SK-N-MC (cell line): ENCODE results near the gene PLD1.
"Not testable (repeated sequence)": the region's sequence is repeated elsewhere in the genome, so short reads cannot be mapped to it uniquely, and the experiment has no call there.

Source experiments
- DNase-seq: peaks from one replicate; pipeline ENCODE4 v3.0.0-alpha.2; 2011; ENCODE audit warnings: low read depth, low spot score
- H3K27ac ChIP-seq: fragments of 200-600 bp; sonication (generic); 2 replicates; pipeline ENCODE4 v1.5.1; 2016; ENCODE audit warnings: mixed run types
- H3K36me3 ChIP-seq: fragments of 200-600 bp; sonication (generic); 2 replicates; pipeline ENCODE4 v1.6.1; 2017; ENCODE audit warnings: antibody characterized with exemption, low read length, mixed read lengths; ENCODE audit not compliant: insufficient read depth
- H3K4me3 ChIP-seq: fragments of 200-600 bp; sonication (generic); 2 replicates; pipeline ENCODE4 v1.5.1; 2016
- H3K9ac ChIP-seq: fragments of 200-600 bp; sonication (generic); 2 replicates; pipeline ENCODE4 v1.8.0; 2017; ENCODE audit warnings: mixed run types, mixed read lengths; ENCODE audit not compliant: insufficient read length
- H3K9me3 ChIP-seq: fragments of 200-600 bp; sonication (generic); 2 replicates; pipeline ENCODE4 v1.6.1; 2017; ENCODE audit warnings: low read depth, mild to moderate bottlenecking, antibody characterized with exemption, low read length, moderate library complexity, mixed read lengths
- EZH2 ChIP-seq: fragments of 200-600 bp; sonication (generic); IDR thresholded peaks from one replicate; pipeline ENCODE4 v1.6.1; 2017; ENCODE audit warnings: antibody characterized with exemption
- FOXP2 ChIP-seq: optimal IDR thresholded peaks from 2 replicates; pipeline ENCODE3; 2011; ENCODE audit warnings: mild to moderate bottlenecking, moderate library complexity; ENCODE audit not compliant: insufficient read depth; ENCODE audit errors: extremely low read length, control extremely low read depth
- POLR2AphosphoS5 ChIP-seq: IDR thresholded peaks from 2 replicates; pipeline ENCODE4 v1.6.1; 2012; ENCODE audit warnings: mild to moderate bottlenecking, low read depth, low read length, borderline replicate concordance

Gene PLD1

GRCh38 chr3:171704002-171704401 is 106.3 kb downstream of the PLD1 start:
- TF ChIP-seq FOXP2 (no peak), EZH2 (no peak), POLR2AphosphoS5 (no peak)
- Histone ChIP-seq H3K4me3 (no peak overlapping the region), H3K36me3 (0 out of 2 replicates have a peak, but pooled peaks cover 5% of the 10 kb centered on the region), H3K27ac (no peak overlapping the region), H3K9ac (no peak overlapping the region), H3K9me3 (no peaks in the 10 kb centered on the region; the same call in 1 of the 2 replicates)
- DNase-seq: no peak

GRCh38 chr3:171703144-171703543 is 107.1 kb downstream of the PLD1 start:
- no peak for TF ChIP-seq FOXP2
- no peak for TF ChIP-seq EZH2
- TF ChIP-seq POLR2AphosphoS5: no peak
- Histone ChIP-seq H3K36me3 (0 out of 2 replicates have a peak, but pooled peaks cover 5% of the 10 kb centered on the region), H3K9ac (no peak overlapping the region), H3K27ac (no peak overlapping the region), H3K9me3 (no peaks in the 10 kb centered on the region; the same call in 1 of the 2 replicates), H3K4me3 (no peak overlapping the region)
- DNase-seq: no peak

GRCh38 chr3:171700653-171701052 is 109.6 kb downstream of the PLD1 start:
- Histone ChIP-seq H3K36me3 (0 out of 2 replicates have a peak, but pooled peaks cover 5% of the 10 kb centered on the region), H3K4me3 (no peak overlapping the region), H3K9ac (no peak overlapping the region), H3K27ac (no peak overlapping the region), H3K9me3 (no peaks in the 10 kb centered on the region; the same call in 1 of the 2 replicates)
- DNase-seq: no peak
- TF ChIP-seq POLR2AphosphoS5 (no peak), EZH2 (no peak), FOXP2 (no peak)

- Histone ChIP-seq H3K36me3 (0 out of 2 replicates have a peak, but pooled peaks cover 5% of the 10 kb centered on the region), H3K9me3 (no peaks in the 10 kb centered on the region; the same call in 1 of the 2 replicates), H3K27ac (no peak overlapping the region), H3K9ac (no peak overlapping the region), H3K4me3 (no peak overlapping the region)
- no peak for TF ChIP-seq EZH2
- no peak for TF ChIP-seq FOXP2
- no peak for TF ChIP-seq POLR2AphosphoS5
- DNase-seq: no peak
These were observed 110.1 kb downstream of the PLD1 start for GRCh38 chr3:171700157-171700556.

GRCh38 chr3:171699601-171700000 is 110.7 kb downstream of the PLD1 start:
- Histone ChIP-seq H3K4me3 (no peak overlapping the region), H3K27ac (peak overlapping the region; percentile 20; the same call in 1 of the 2 replicates), H3K9me3 (no peaks in the 10 kb centered on the region; the same call in 1 of the 2 replicates), H3K36me3 (0 out of 2 replicates have a peak, but pooled peaks cover 5% of the 10 kb centered on the region), H3K9ac (no peak overlapping the region)
- no peak for DNase-seq
- no peak for TF ChIP-seq POLR2AphosphoS5

- Histone ChIP-seq H3K36me3 (no peaks in the 10 kb centered on the region), H3K9me3 (no peaks in the 10 kb centered on the region), H3K9ac (no peak overlapping the region), H3K4me3 (no peak overlapping the region), H3K27ac (no peak overlapping the region)
- TF ChIP-seq EZH2: no peak
- no peak for TF ChIP-seq FOXP2
- no peak for DNase-seq
These were observed 113.5 kb downstream of the PLD1 start for GRCh38 chr3:171696805-171697204.

GRCh38 chr3:171695426-171695825 is 114.9 kb downstream of the PLD1 start:
- no peak for DNase-seq
- Histone ChIP-seq H3K9ac (no peak overlapping the region), H3K4me3 (no peak overlapping the region), H3K36me3 (no peaks in the 10 kb centered on the region), H3K27ac (no peak overlapping the region), H3K9me3 (no peaks in the 10 kb centered on the region)
- TF ChIP-seq POLR2AphosphoS5 (no peak), EZH2 (no peak), FOXP2 (no peak)

GRCh38 chr3:171694888-171695287 is 115.4 kb downstream of the PLD1 start:
- TF ChIP-seq FOXP2 (no peak), POLR2AphosphoS5 (no peak), EZH2 (no peak)
- Histone ChIP-seq H3K9ac (no peak overlapping the region), H3K4me3 (no peak overlapping the region), H3K36me3 (no peaks in the 10 kb centered on the region), H3K27ac (no peak overlapping the region), H3K9me3 (no peaks in the 10 kb centered on the region)
- no peak for DNase-seq

- H3K9ac ChIP-seq, H3K27ac ChIP-seq, H3K4me3 ChIP-seq, H3K36me3 ChIP-seq, H3K9me3 ChIP-seq, DNase-seq: not testable (repeated sequence)
These were observed 117.7 kb downstream of the PLD1 start for GRCh38 chr3:171692551-171692950.
